GM12801 (cell line): ENCODE measurements around the gene TPD52L1.

Experiments used
- TF ChIP-seq, protein P1 (sequence below): IDR thresholded peaks from one replicate; pipeline ENCODE4 v1.5.1; 2011; ENCODE audit warnings: control low read depth; ENCODE audit not compliant: insufficient read length; ENCODE audit errors: extremely low read depth

Gene TPD52L1

DNA sequence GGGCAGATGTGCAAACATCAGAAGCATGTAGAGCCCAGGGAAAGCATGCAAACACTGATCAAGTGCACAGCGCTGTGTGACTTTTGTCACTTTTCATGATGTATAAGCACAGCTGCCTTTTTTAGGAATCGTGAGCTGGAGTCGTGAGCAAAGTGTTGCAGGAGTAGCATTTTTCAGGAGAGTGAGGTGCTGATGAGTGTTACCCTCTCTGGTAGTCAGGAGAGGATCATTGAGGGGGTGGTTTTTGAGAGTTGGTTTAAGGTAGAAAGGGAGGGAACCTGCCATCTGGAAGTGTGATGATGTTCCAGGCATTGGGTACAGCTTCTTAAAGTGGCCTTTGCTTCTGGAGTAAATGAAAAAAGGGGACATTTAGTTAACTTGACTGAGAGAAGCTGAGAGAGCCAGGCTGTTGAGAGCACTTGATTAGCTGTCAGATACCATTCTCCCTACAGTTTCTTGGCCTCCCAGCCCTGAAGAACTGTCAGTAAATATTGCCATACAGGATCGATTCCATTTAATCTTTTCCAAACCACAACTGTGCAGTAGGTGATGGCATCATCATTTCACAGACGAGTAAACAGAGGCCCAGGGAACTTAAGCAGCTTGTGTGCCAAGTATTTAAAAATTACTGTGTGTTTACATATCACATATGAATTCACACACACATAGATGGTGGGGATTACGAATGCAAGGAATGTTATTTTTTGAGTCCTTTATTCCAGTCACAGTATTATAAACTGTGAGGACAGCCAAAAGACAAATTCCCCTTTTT is 28.9 kb downstream of the TPD52L1 start:
- TF ChIP-seq, protein P1, sequence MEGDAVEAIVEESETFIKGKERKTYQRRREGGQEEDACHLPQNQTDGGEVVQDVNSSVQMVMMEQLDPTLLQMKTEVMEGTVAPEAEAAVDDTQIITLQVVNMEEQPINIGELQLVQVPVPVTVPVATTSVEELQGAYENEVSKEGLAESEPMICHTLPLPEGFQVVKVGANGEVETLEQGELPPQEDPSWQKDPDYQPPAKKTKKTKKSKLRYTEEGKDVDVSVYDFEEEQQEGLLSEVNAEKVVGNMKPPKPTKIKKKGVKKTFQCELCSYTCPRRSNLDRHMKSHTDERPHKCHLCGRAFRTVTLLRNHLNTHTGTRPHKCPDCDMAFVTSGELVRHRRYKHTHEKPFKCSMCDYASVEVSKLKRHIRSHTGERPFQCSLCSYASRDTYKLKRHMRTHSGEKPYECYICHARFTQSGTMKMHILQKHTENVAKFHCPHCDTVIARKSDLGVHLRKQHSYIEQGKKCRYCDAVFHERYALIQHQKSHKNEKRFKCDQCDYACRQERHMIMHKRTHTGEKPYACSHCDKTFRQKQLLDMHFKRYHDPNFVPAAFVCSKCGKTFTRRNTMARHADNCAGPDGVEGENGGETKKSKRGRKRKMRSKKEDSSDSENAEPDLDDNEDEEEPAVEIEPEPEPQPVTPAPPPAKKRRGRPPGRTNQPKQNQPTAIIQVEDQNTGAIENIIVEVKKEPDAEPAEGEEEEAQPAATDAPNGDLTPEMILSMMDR, result no peak

DNA sequence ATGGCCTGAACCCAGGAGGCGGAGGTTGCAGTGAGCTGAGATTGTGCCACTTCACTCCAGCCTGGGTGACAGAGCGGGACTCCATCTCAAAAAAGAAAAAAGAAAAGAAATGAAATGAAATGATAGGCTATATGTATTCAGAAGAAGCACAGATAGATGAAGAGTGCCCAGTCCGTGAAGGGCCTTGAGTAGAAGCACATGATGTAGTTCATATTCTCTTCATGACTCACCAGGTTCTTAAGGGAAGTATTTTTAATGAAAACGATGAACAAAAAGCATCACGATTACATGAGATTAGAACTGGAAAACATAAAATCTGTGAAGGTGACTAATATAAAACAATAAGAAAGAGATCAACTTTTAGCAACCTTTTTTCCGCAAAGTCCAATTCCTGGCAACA is 29.8 kb downstream of the TPD52L1 start:
- TF ChIP-seq, protein P1, result no peak

DNA sequence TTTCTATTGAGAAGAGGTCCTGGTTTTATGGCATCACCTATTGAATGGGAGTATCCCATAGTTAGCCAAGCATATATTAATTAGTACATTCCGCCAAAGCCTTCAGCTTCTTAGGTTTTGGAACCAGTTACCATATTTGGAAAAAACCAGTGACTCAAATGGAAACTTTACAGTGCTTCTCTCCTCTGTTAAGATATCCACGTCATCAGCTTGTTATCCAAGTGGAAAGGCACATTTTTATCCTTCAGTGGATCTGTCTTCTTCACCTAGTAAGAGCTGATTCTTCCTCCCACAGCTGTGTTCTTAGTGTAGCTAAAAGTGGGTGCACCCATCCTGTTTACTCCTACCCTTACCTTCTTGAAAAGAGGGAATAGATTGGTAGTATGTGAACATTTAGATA is 34.5 kb downstream of the TPD52L1 start:
- TF ChIP-seq, protein P1, result no peak

DNA sequence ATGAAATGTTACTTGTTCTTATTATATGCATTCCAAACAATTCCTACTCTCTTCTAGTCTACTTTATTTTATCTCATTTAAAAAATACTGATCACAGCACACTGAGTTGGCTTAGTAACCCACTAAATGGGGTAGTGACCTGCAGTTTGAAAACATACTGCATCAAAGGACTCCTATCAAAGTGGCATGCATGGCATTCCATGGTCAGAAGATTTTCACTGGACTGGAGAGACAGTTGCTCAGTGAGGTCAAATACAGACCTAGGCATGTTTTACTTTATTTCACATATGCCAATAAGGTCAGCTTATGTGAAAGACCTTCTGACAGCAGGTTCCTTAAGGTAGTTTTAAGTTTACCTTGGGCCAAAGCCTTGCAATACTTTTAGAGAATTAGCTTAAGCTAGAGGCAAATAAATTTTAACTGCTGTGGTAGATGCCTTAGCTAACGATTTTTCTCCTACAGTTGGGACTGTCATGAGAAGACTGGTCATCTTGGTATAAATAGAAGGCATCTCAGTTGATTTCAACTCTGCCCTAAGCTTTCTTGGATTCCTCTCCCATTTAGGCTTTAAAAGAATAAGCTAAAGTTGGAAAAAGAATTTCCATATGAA is 35.1 kb downstream of the TPD52L1 start:
- TF ChIP-seq, protein P1, result no peak

DNA sequence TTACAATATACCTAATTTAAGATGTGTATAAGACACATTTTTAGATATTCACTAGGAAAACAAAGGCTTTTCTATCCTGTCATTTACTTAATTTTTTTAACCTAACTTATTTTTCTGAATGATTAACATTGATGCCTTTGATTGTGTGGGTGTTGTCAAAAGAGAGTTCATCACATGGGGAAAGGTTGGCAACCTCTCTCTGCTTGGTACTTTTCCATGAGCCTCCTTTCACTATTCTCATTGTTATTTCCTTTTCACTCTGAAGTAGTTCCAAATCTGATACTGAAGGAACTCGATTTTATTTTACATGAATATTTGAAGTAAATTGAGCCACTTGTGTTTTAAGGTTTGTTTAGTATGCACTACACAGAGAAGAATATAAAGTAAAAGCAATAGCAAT is 35.9 kb downstream of the TPD52L1 start:
- TF ChIP-seq, protein P1, result no peak

DNA sequence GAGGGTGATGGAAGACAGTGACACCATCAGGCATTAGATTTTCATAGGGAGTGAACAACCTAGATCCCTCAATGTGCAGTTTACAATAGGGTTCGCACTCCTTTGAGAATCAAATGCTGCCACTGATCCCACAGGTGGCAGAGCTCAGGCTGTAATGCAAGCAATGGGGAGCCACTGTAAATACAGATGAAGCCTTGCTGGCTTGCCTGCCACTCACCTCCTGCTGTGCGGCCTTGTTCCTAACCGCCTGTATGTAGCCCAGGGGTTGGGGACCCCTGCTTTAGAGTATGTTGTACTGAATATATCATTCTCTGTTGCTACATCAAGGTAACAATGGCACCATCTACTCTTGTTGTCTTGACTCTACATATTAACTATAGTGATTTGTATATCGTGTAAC is 37.1 kb downstream of the TPD52L1 start:
- TF ChIP-seq, protein P1, result no peak

DNA sequence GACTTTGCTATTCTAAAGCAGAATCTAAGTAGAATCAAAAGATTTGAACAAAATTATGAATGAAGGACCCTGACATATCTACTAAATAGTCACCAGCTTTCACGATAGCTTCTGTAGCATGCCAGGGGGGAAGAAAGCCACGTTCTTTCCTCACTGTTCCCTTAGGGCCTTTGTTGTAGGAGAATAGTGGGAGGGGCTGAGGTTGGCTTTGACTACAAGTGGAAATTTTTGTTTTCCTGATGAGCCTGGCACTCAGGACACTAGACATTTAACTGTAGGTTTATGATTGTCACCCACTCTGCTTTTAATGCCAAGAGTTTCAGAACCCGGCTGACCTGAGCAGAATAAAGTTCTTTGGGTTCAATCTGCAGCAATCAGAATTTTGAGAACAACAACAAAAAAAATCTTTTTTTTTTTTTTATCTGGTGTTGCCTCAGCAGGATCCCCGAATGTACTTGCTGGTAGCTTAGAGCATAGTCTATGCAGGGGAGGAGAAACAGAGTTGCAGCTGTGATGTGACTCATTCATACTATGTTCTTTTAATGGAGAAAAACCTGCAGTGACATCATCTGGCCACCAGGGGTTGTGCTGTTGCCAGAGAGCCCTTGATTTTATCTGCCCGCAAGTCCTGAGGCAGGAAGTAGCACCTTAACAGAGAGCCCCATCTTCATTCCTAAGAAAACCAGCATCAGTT is 38.5 kb downstream of the TPD52L1 start:
- TF ChIP-seq, protein P1, result no peak
